GM18517 (cell line): ENCODE measurements around the gene B2M.
"Not testable (repeated sequence)": the region's sequence is repeated elsewhere in the genome, so short reads cannot be mapped to it uniquely, and the experiment has no call there.

Source experiments
- ATAC-seq: cut with Tn5 transposase; IDR thresholded peaks from one replicate; pipeline ENCODE4 v1.9.1; 2021; ENCODE audit warnings: mild to moderate bottlenecking, moderate library complexity; ENCODE audit not compliant: unreplicated experiment

Gene B2M

GRCh38 chr15:44711096-44711742 is at the start of gene B2M, which contains the start of gene PATL2:
Gene B2M (plus strand): TSS chr15:44711517. CDS start chr15:44711547, 30 bp downstream.
Gene PATL2 (minus strand): TSS chr15:44711323. CDS start chr15:44676490, 34,833 bp downstream.
- peak; percentile 79 for ATAC-seq

DNA sequence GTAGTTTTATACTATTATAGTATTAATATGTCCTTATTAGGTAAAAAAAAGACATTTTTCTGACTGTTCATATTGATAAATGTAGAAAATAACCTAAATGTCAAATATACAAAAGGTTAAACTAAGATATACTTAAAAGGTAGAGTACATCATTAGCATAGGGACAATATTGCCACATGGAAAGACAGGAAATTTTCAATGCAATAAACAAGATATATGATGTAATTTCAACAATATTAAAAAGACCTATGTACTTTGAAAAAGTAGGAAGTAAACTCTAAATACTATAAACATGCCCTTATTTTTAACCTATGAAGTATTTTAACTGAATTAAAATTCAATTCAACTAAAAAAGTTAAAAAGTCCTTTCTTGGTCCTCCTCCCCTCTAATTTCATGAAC is 49.7 kb upstream of the B2M start:
- no peak for ATAC-seq

DNA sequence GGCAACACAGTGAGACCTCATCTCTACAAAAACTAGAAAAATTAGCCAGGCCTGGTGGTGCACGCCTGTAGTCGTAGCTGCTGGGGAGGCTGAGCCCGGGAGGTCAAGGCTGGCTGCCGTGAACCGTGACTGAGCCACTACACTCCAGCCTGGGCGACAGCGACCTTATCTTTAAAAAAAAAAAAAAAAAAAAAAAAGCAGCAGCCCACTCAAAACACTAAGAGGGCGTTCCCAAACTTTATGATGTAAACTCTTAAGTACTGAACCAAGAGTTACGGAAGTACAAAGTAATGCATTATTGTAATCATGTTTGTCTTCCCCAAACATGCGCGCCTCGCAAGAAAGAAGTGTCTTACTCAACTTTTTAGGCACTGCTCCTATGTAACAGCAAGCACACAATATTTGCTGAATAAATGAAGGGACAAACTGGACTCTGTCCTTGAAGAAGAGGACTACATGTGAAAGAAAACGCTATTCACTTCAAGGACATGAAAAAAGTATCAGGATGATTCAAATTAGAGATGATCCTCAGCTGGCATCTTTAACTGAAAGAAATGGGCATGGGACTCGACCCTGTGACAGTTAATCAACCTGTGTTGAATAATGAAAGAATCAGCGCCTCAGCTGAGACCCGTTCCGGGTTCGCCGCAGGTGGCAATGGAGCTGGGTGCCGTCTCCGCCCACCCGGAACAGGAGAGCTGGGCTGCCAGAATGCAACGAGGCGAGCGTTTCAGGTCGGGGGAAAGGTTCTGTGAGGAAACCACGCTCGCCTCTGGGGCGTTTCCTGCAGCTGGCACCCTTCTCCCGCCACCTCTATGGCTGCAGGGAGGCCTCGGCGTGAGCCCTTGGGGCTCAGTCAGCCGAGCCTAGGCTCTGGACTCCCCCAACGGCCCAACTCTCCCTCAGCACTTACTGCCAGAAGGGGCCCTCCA is 48.6 kb upstream of the B2M start:
- ATAC-seq = peak; percentile 41

DNA sequence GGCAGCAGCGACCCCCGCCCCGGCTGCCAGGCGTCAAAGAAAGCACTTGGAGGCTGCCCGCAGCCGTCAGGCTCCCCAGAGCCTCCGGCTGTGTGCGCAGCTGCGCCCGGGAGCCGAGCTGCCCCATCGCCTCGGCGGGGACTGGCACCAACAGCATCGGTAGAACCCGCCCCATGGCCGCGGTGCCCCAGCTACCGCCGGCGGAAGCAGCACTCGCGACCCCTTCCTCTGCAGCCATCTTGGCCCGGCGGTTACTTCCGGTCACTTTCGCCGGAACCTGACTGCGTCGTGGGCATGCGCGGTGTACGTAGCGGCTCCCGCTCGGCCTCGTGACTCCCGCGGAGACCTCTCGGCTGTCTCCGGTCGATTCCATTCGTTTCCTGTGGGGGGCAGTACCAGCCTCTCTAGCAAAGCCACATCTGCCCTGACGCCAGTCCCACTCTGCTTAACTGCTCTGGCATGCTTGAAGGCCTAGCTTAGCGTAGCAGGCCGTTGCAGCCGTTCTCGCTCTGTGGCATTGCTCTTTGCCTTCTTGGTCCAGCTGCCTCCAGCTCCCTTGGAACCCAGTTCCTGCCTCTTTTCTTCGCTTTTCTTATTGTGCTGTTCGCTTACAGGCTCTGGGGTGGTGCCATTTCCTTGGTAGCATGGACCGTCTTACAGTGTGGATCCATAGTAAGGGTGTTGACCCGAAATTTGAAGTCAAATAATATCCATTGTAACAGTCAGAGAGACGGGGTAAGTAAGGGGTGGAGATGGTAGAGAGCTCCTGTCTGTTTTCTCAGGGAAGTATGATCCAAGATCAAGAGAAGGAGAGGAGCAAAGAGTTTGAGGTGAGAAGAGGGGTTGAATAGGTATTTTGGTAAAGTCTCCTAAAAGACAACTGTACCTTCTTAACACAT is 47.7 kb upstream of the B2M start, which contains the start of gene SPG11:
SPG11 (minus strand) TSS at position 253 of the 899 bp plus-strand sequence; CDS start at position 238, 15 bp downstream.
- peak; percentile 75 for ATAC-seq

GRCh38 chr15:44666210-44667038 is 44.9 kb upstream of the B2M start:
- ATAC-seq = peak; percentile 27

GRCh38 chr15:44667039-44667360 is 44.3 kb upstream of the B2M start:
- ATAC-seq = no peak

DNA sequence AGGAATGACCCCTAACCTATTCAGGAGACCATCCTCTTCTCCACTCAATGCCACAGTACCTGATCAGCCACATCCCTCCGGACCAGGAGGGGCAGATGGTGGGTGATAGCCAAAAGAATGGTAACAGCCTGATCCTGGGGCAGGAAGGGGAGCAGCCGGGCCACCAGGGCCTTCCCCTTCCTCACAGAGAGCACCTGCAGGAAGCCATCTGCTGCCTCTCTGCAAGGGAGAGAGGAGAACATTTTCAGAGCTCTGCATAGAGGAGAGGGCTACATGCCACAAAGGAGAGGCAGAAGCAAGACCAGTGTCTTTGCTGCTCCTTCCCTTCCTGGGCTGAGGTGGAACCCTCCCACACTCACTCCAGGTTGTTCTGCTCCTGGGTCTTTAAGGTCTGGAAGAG is 42.4 kb upstream of the B2M start:
- ATAC-seq = no peak

DNA sequence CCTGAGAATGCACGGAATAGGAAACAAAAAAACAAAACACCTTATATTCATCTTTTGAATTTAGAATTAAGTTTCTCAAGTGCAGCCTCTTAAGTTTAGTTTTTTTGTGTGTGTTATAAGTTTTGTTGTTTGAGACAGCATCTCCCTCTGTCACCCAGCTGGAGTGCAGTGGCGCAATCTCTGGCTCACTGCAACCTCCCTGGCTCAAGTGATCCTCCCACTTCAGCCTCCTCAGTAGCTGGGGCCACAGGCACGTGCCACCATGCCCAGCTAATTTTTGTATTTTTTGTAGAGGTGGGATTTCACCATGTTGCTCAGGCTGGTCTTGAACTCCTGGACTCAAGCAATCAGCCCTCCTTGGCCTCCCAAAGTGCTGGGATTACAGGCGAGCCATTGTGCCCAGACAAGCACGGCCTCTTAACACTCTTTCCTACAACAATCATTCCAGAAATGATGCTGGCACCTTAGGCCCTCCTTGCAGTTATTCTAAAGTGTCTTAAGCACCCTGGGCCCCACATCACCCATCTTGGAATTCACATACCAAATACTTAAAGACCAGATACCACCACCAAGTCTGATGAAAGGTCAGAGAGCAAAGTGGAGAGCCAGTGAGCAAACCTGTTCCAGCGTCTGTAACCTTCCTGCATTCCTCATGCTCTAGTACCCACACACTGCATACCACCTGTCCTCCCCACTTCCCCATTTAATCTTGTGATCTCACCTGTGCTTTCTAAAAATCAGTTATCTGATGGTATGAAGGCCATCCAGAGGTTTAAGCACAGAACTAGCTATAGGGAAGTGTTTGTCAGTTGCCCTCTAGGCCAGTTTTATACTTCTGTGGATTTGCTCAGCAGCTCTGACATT is 41.0 kb upstream of the B2M start:
- no peak for ATAC-seq

DNA sequence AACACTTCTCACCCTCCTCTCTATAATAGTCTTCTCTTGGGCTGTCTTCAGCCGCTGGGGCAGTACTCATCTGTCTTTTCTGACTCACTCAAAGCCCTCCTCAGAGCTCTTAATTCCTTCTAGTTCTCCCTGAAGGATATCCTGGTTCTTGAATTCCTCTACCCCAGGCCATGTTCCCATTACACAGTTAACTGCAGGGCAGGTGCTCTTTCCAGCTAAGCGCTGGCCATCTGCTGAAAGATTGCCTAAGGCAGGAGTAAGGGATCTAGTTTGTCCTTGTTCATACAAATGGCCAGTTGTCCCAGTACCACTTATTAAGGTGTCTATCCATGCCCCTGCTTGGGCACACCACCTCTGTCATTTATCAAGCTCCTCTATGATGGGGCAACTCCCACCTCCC is 37.7 kb upstream of the B2M start:
- no peak for ATAC-seq

DNA sequence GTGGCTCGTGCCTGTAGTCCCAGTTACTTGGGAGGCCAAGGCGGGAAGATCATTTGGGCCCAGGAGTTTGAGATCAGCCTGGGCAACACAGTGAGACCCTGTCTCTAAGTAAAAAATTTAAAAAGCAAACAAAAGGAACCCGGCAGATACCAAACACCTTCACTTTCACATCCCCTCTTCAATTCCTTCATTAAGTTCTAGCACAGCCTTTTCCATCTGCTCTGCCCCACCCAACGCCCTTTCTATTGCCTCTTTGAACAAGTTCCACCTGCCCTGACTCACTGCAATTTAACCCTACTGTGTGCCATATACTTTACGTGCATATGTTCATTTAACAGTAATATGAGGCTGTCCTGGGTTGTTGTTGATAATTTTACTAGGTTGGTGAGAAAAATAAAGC is 35.4 kb upstream of the B2M start:
- no peak for ATAC-seq

GRCh38 chr15:44676676-44677075 is 34.6 kb upstream of the B2M start:
- ATAC-seq = no peak

- no peak for ATAC-seq
Measured at GRCh38 chr15:44682211-44682610, 29.1 kb upstream of the B2M start.

GRCh38 chr15:44682809-44683682 is 28.3 kb upstream of the B2M start:
- ATAC-seq = not testable (repeated sequence)

DNA sequence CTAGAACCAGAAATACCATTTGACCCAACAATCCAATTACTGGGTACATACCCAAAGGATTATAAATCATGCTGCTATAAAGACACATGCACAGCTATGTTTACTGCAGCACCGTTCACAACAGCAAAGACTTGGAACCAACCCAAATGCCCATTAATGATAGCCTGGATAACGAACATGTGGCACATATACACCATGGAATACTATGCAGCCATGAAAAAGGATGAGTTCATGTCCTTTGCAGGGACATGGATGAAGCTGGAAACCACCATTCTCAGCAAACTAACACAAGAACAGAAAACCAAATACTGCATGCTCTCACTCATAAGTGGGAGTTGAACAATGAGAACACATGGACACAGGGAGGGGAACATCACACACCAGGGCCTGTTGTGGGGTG is 22.0 kb upstream of the B2M start:
- not testable (repeated sequence) for ATAC-seq

GRCh38 chr15:44690245-44690644 is 21.1 kb upstream of the B2M start:
- not testable (repeated sequence) for ATAC-seq

- ATAC-seq = no peak
Measured at GRCh38 chr15:44692659-44693058, 18.7 kb upstream of the B2M start.

- no peak for ATAC-seq
Measured at GRCh38 chr15:44694416-44694815, 16.9 kb upstream of the B2M start.

DNA sequence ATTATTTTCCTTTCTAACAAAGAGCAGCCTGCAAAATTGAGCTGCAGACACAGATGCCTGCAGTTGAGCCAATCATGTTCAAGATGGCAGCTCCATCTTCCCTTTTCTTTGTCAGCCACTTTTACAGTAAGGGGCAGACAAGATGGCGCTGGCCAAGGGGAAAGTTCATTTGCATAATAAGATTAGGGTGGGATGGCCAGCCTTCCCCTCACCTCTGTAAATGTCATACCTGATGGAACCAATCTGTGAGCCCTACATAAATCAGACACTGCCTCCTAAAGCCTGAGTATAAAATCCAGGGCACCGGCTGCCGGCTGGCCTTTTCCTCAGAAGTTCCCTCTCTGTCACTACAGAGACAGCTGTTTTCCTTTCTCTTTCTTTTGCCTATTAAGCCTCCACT is 16.0 kb upstream of the B2M start:
- no peak for ATAC-seq
